Skin of body (tissue), 2 donors: Measurements from ENCODE around the gene ZNF649. TPM values are rescaled to one million over a fixed set of nuclear protein-coding genes. Genes with fewer than 3 reads are reported as not detected.
A peak's percentile ranks its signal among the peaks of the same experiment; 100 is the strongest.

Source experiments
- DNase-seq: peaks from one replicate; lab custom pipeline; 2025; lab: John Stamatoyannopoulos, UW
- total RNA-seq: library from RNA; depleted of rRNA; stranded (reverse); fragments of >200 nt; gene quantifications from one replicate; pipeline ENCODE4 v1.2.3, GENCODE V29; 2014

Gene ZNF649
- total RNA-seq, 1 donor from 2014 or later = 21.1 TPM

DNA sequence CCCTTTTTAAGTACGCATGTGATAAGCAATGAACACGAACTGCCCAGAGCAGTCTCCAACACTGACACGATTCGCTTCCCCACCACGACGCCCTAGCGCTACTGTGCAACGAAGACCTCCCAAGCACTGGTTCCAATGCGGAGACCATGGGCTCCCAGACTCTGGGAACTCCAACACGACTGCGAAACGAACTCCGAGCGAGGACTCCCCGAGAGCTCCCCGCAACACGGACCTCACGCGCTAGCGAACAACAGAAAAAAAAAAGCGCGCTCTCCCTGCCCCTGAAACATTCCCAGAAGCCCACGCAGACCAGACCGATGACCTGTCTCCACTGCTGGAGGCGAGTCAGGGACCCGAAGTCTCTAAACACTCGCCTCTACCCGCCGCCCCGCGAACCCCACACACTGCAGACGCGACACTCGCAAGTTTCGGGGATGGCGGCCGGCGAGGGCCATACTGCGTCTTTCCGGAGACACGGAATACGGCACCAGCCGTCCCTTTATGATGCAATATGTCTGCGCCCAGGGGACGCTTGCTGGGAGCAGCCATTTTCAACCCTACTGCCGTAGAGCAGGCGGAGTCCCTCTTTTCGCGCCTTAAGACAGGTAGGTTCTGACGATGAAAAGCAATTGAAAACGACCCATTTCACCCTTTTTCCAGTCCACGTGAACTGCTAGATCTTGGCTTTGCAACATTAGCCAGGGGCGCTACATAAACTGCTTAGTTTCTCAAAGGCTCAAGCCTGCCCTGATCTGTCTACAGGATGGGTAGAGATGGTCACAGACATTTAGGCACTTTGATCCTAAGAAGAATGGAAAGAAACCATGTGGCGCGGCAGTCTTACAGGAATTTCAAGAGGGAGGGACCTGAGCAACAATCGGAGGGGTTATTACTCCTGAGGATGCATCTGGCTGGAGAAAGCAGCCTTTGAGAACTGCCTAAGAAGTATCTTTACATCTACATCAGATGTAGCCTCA is 17.0 kb downstream of the ZNF649 start, which contains the start of gene ZNF577:
Gene ZNF577 (minus strand): TSS at position 430 of the 977 bp plus-strand sequence. CDS start 7,569 bp downstream, outside the sequence.
- peak; percentile 90 for DNase-seq

DNA sequence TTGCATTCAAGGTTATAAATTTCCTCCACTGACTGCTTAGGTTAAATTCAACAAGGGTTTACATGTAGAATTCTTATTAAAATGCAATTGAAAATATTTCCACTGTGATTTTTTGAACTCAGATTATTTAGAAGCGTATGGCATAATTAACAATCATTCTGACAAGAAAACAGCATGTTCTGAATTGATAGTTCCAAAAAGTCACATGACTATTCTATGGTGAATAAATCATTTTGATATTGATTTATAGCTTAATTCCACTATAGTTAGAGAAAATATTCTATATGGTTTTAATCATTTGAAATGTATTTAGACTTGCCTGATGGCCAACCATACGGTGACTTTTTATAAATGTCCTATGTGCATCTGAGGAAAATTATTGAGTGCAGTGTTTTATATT is 20.1 kb downstream of the ZNF649 start:
- DNase-seq = no peak

DNA sequence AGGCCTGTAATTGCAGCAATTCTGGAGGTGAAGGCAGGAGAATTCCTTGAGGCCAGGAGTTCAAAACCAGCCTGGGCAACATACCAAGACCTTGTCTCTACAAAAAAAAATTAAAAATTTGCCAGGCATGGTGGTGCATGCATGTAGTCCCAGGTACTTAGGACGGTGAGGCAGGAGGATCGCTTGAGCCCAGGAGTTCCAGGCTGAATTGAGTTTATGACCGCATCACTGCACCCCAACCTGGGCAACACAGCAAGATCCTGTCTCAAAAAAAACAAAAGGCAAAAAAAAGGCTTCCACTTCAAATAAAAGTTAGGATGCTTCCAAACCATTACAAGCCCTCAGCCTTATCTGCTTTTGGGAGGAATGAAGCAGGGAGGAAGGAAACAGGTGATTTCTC is 22.3 kb downstream of the ZNF649 start:
- DNase-seq = no peak

- no peak for DNase-seq
These were observed 31.7 kb downstream of the ZNF649 start for GRCh38 chr19:51873097-51873496.

DNA sequence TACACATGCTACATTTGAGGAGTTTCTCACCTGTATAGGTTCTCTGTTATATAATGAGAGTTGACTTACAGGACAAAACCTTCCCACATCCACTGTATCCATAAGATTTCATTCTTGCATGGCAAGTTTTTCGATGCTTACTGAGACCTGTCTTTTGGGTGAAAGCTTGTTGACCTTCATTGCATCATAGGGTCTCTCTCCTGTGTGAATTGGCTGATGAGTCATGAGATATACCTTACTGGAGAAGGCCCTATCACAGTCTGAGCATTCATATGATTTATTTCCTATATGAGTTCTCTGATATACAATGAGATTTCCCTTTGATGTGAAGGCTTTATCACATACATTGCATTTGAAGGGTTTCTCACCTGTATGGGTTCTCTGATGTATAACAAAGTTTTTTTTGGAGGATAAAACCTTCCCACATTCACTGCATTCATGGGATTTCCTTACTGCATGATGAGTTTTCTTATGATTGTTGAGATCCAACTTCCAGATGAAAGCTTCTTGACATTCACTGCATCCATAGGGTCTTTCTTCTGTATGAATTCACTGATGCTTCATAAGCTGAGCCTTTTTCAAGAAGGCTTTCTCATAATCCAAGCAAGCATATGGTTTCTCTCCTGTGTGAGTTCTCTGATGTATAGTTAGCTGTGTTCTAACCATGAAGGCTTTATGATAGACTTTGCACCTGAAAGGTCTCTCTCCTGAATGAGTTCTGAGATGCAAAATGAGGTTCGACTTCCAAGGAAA is 42.8 kb downstream of the ZNF649 start:
- no peak for DNase-seq

Other genes with a start within 250 kb of the ZNF649 start
- gene SPACA6, start 211.7 kb downstream of the ZNF649 start, total RNA-seq = 5.3 TPM
- gene HAS1, start 181.0 kb downstream of the ZNF649 start, total RNA-seq = 2.0 TPM
- 9.5 TPM for gene FPR1, start 153.1 kb downstream of the ZNF649 start, total RNA-seq
- gene FPR2, start 143.8 kb downstream of the ZNF649 start, total RNA-seq = 4.0 TPM
- gene FPR3, start 109.9 kb downstream of the ZNF649 start, total RNA-seq = 2.2 TPM
- 16.3 TPM for gene ZNF577, start 17.1 kb downstream of the ZNF649 start, total RNA-seq
- 5.6 TPM for gene ZNF613, start 22.5 kb upstream of the ZNF649 start, total RNA-seq
- gene ZNF350, start 81.8 kb upstream of the ZNF649 start, total RNA-seq = 11.5 TPM
- 16.2 TPM for gene ZNF615, start 103.2 kb upstream of the ZNF649 start, total RNA-seq
- 10.4 TPM for gene ZNF614, start 123.4 kb upstream of the ZNF649 start, total RNA-seq
- gene ZNF432, start 143.8 kb upstream of the ZNF649 start, total RNA-seq = 15.5 TPM
- gene ZNF841, start 190.7 kb upstream of the ZNF649 start, total RNA-seq = 29.5 TPM
- gene ZNF616, start 234.9 kb upstream of the ZNF649 start, total RNA-seq = 12.9 TPM